ENCODE data around the gene ECSIT.

DNA sequence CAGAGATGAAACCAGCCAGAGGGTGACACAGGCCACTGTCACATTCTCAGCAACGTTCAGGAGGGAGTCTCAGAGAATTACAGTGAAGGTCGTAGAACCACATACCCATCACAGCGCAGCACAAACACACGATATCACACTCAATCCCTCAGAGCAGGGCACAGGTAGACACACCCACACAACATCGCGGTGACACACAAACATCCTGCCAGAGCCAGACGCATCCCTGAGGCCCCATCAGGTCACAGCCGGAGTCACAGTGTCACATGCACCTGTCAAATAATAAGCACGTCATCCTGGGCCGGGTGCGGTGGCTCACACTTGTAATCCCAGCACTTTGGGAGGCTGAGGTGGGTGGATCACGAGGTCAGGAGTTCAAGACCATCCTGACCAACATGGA is 65.5 kb downstream of the ECSIT start:
- TF ChIP-seq, protein P1, sequence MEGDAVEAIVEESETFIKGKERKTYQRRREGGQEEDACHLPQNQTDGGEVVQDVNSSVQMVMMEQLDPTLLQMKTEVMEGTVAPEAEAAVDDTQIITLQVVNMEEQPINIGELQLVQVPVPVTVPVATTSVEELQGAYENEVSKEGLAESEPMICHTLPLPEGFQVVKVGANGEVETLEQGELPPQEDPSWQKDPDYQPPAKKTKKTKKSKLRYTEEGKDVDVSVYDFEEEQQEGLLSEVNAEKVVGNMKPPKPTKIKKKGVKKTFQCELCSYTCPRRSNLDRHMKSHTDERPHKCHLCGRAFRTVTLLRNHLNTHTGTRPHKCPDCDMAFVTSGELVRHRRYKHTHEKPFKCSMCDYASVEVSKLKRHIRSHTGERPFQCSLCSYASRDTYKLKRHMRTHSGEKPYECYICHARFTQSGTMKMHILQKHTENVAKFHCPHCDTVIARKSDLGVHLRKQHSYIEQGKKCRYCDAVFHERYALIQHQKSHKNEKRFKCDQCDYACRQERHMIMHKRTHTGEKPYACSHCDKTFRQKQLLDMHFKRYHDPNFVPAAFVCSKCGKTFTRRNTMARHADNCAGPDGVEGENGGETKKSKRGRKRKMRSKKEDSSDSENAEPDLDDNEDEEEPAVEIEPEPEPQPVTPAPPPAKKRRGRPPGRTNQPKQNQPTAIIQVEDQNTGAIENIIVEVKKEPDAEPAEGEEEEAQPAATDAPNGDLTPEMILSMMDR (conservative IDR thresholded peaks at IDR 0.05; ENCODE audit: low read length), result no peak
- no peak for TF ChIP-seq EZH2phosphoT487 (IDR thresholded peaks at IDR 0.05; ENCODE audit: borderline replicate concordance)

Measured in Loucy (cell line).